HEK293 (cell line): Measurements from ENCODE around the gene PDE3A.

Experiments used
- CTCF ChIP-seq: fragments of 450-650 bp; formaldehyde crosslinking; IDR thresholded peaks from 2 replicates; pipeline ENCODE4 v1.5.1; 2016; ENCODE audit warnings: missing biosample characterization, missing genetic modification characterization
- GFI1B ChIP-seq: fragments of 450-650 bp; formaldehyde crosslinking; IDR thresholded peaks from 2 replicates; pipeline ENCODE4 v1.5.1; 2016; ENCODE audit warnings: missing biosample characterization, missing genetic modification characterization
- PBX3 ChIP-seq: sonication (generic); formaldehyde crosslinking; IDR thresholded peaks from 2 replicates; pipeline ENCODE4 v1.8.1; 2022; ENCODE audit warnings: mild to moderate bottlenecking, moderate library complexity, missing genetic modification reagents
- REST ChIP-seq: fragments of 450-650 bp; formaldehyde crosslinking; IDR thresholded peaks from 2 replicates; pipeline ENCODE4 v1.5.1; 2016; ENCODE audit warnings: missing biosample characterization, missing genetic modification characterization
- TCF7L2 ChIP-seq: IDR thresholded peaks from 2 replicates; pipeline ENCODE4 v1.6.1; 2011; ENCODE audit warnings: low read depth, mild to moderate bottlenecking, inconsistent platforms, low read length, moderate library complexity, borderline replicate concordance
- ZFHX2 ChIP-seq: fragments of 450-650 bp; formaldehyde crosslinking; conservative IDR thresholded peaks from 2 replicates; pipeline ENCODE4 v1.5.1; 2016; ENCODE audit warnings: missing biosample characterization, missing genetic modification characterization
- ZFP41 ChIP-seq: fragments of 450-650 bp; formaldehyde crosslinking; IDR thresholded peaks from 2 replicates; pipeline ENCODE4 v1.5.1; 2016; ENCODE audit warnings: missing biosample characterization, missing genetic modification characterization, borderline replicate concordance
- ZNF423 ChIP-seq: fragments of 450-650 bp; formaldehyde crosslinking; IDR thresholded peaks from 2 replicates; pipeline ENCODE4 v1.5.1; 2016; ENCODE audit warnings: missing biosample characterization, missing genetic modification characterization
- ZNF449 ChIP-seq: fragments of 450-650 bp; formaldehyde crosslinking; IDR thresholded peaks from 2 replicates; pipeline ENCODE4 v1.5.1; 2017; ENCODE audit warnings: missing biosample characterization, mild to moderate bottlenecking, missing genetic modification characterization, moderate library complexity
- ZNF580 ChIP-seq: fragments of 450-650 bp; formaldehyde crosslinking; IDR thresholded peaks from 2 replicates; pipeline ENCODE4 v1.5.1; 2016; ENCODE audit warnings: missing biosample characterization, missing genetic modification characterization
- ZNF623 ChIP-seq: fragments of 450-650 bp; formaldehyde crosslinking; IDR thresholded peaks from 2 replicates; pipeline ENCODE4 v1.5.1; 2016; ENCODE audit warnings: missing biosample characterization, missing genetic modification characterization

- TF ChIP-seq CTCF (no peak), ZNF623 (no peak), TCF7L2 (no peak), REST (tag by site-specific recombination) (no peak), ZNF449 (tag by site-specific recombination) (no peak), ZNF580 (tag by site-specific recombination) (no peak), ZFP41 (no peak), ZNF423 (no peak), GFI1B (tag by site-specific recombination) (no peak), ZFHX2 (tag by site-specific recombination) (no peak), PBX3 (CRISPR knock-in tag) (no peak)
Measured at GRCh38 chr12:20432290-20432689, 64.0 kb downstream of the PDE3A start.
